Measurements from ENCODE around the gene TAF1B.

The TAF1B gene

GRCh38 chr2:9967053-9967775 lies 123.9 kb downstream of the TAF1B start:
- no peak for DNase-seq (ENCODE audit: low read depth)

- no peak for DNase-seq (ENCODE audit: low read depth)
Measured at GRCh38 chr2:9968553-9969497, 125.6 kb downstream of the TAF1B start.

- no peak for DNase-seq (ENCODE audit: low read depth)
Measured at GRCh38 chr2:9970200-9971044, 127.1 kb downstream of the TAF1B start.

- DNase-seq (ENCODE audit: low read depth): peak; percentile 48
Measured at GRCh38 chr2:9971105-9971818, 128.0 kb downstream of the TAF1B start.

- DNase-seq (ENCODE audit: low read depth): no peak
Measured at GRCh38 chr2:9971890-9972289, 128.6 kb downstream of the TAF1B start.

GRCh38 chr2:9972621-9973479 lies 129.6 kb downstream of the TAF1B start:
- DNase-seq (ENCODE audit: low read depth): peak; percentile 81

- DNase-seq (ENCODE audit: low read depth): no peak
Measured at GRCh38 chr2:9973690-9974089, 130.4 kb downstream of the TAF1B start.

GRCh38 chr2:9974343-9974742 lies 131.1 kb downstream of the TAF1B start:
- no peak for DNase-seq (ENCODE audit: low read depth)

GRCh38 chr2:9975328-9975727 lies 132.1 kb downstream of the TAF1B start:
- DNase-seq (ENCODE audit: low read depth): peak; percentile 87

GRCh38 chr2:9975805-9976447 lies 132.7 kb downstream of the TAF1B start:
- peak; percentile 97 for DNase-seq (ENCODE audit: low read depth)

GRCh38 chr2:9979977-9980376 lies 136.7 kb downstream of the TAF1B start:
- DNase-seq (ENCODE audit: low read depth): no peak

- no peak for DNase-seq (ENCODE audit: low read depth)
Measured at GRCh38 chr2:9980520-9980919, 137.2 kb downstream of the TAF1B start.

- no peak for DNase-seq (ENCODE audit: low read depth)
Measured at GRCh38 chr2:9981655-9982054, 138.4 kb downstream of the TAF1B start.

GRCh38 chr2:9982248-9982647 lies 139.0 kb downstream of the TAF1B start:
- DNase-seq (ENCODE audit: low read depth): no peak

- DNase-seq (ENCODE audit: low read depth): no peak
Measured at GRCh38 chr2:9982891-9983290, 139.6 kb downstream of the TAF1B start.

- peak; percentile 32 for DNase-seq (ENCODE audit: low read depth)
Measured at GRCh38 chr2:9983401-9984216, 140.3 kb downstream of the TAF1B start.
